HPDE6-E6E7 (cell line): ENCODE results near the gene CHST15.

Experiments
- DNase-seq: peaks from one replicate; pipeline ENCODE4 v3.0.0; 2011; ENCODE audit warnings: missing footprints; ENCODE audit errors: extremely low spot score

Gene CHST15

DNA sequence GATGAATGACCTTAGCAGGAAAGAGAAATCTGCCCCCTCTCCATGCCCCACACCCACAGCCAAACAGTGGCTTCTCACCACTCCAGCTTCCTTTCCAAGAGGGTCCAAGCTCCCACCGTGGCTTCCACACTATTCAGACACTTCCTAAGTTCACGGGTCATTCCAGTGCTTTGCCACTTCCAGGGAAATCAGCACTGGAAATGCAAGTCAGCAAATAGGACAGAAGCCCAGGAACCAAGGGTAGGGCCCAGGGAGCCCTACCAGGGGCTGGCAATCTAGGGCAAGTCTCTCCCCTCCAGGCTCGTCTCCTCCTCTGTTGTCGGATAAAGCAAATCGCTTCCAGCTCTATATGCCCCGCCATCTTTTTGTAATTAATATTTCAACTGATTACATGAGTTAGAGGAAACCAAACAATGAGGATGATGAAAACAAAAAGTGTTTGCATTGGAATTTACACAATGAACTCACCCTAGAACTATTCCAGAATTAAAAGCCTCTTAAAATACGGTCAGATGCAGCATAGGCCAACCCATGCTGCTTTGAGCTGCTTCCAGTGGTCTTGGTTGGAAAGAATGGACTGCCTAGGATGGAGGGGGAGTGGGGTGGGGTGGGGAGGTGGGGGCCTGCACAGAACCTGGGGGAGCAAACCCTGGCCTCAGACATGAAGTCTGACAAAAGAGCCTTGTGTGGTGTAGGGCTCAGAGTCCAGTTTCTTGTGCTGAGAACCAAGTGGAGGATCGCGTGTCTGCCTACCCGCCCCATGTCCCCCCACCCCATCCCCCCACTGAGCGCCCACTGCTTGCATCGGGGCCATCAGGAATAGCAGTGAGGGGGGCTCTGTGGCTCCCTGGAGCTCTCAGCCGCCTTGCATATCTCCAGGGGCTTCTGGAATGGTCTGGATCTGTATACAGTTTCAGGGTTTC lies 127.2 kb downstream of the CHST15 start:
- no peak for DNase-seq

DNA sequence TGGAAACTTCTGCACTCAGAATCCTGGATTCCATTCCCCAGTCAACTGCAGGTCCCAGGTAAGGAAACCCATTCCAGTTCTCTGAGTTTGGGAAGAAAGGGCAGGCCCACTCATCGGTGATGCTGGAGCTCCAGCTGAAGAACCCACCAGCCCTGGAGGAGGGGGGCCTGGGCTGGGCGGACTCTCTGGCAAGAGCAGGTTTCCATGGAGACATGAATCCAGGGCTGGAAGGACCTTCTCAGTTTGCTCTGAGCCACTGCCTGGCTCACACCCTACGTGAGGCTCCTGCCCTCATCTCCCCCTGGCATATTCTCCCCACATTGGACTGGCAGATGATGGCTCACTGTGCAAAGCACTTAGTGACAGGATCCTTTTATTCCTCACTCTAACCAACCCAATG lies 128.4 kb downstream of the CHST15 start:
- DNase-seq, result no peak

DNA sequence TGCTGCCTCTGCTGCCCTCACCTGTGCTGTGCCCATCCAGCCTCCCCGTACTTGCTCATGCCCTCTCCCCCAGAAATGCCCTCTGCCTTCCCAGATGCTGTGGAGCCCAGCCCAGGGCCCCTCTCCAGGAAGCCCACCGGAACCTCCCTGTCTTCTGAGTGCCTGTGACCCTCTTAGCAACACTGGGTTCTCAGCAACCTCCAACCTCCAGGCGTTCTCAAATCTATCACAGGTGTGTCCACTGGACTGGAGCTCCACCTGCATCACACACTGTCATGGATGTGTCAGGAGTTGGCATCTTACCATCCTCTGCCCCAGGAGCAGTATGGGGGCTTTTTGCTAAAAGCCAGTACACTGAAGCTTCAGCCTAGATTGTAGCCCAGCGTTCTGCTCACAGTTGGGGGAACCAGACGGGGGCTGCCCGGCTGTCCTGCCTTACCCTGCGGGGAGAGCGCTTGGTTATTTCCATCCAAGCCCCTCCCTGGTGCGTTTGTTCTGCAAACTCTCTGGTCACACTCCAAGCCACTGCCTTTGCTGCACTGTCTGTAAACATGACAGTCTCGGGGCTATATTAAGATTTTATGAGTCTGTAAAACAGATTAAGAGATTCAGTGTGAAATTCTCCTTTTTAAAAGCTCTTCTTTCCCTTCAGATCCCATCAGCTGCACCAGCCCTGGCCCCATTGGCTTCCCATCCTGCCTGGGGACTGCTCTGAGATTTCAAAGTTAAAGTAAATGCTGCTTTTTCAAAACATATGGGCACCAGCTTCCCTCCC lies 130.5 kb downstream of the CHST15 start:
- DNase-seq, result no peak

DNA sequence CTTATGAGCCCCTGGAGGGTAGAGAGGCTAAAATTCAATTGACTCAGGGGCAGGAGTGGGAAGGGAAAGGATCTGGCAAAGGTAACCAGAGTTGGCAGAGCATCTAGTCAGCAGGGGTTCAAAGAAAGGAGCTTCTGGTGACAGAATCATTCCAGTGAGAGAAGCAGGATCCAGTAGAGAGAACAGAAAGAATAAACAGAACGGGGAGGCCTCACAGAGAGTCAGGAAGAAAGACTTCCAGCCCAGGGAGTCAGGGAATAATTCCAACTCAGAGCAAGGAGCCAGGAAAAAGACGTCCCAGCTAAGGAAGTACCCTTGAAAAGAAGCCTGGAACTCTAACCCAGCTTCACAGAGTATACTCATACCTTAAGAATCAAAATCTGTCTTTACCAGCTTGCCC lies 135.2 kb downstream of the CHST15 start:
- no peak for DNase-seq
